Neural cell (in vitro differentiated cells): ENCODE results near the gene WDTC1. TPM values are rescaled to one million over a fixed set of nuclear protein-coding genes. Genes with fewer than 3 reads are reported as not detected.

Source experiments
- H2AFZ ChIP-seq: fragments of 200-600, 300-800 bp; sonication (generic), shearing (Covaris generic); 2 replicates; pipeline ENCODE4 v1.6.0; 2014; ENCODE audit warnings: low read depth, mild to moderate bottlenecking, antibody characterized with exemption, low read length, moderate library complexity
- H3F3A ChIP-seq: fragments of 200-600 bp; shearing (Covaris generic); 2 replicates; pipeline ENCODE4 v1.6.1; 2016; ENCODE audit warnings: mild to moderate bottlenecking, moderate library complexity, mixed read lengths, antibody characterized with exemption, low read length; ENCODE audit not compliant: insufficient read depth, poor library complexity, severe bottlenecking
- H3K27ac ChIP-seq: fragments of 200-600, 300-800 bp; sonication (generic), shearing (Covaris generic); 2 replicates; pipeline ENCODE4 v1.5.1; 2014; ENCODE audit warnings: mild to moderate bottlenecking, low read length, moderate library complexity
- H3K27me3 ChIP-seq: fragments of 300-800, 200-600 bp; sonication (generic), shearing (Covaris generic); 2 replicates; pipeline ENCODE4 v1.6.0; 2014; ENCODE audit warnings: mild to moderate bottlenecking, low read depth, low read length, moderate library complexity; ENCODE audit not compliant: insufficient read depth
- H3K36me3 ChIP-seq: fragments of 300-800, 200-600 bp; sonication (generic), shearing (Covaris generic); 2 replicates; pipeline ENCODE4 v1.5.1; 2014; ENCODE audit warnings: mild to moderate bottlenecking, antibody characterized with exemption, low read length, moderate library complexity; ENCODE audit not compliant: insufficient read depth
- H3K4me2 ChIP-seq: fragments of 300-800, 200-600 bp; sonication (generic), shearing (Covaris generic); 2 replicates; pipeline ENCODE4 v1.6.0; 2014; ENCODE audit warnings: mild to moderate bottlenecking, low read length
- H3K4me3 ChIP-seq: fragments of 300-800, 200-600 bp; sonication (generic), shearing (Covaris generic); 2 replicates; pipeline ENCODE4 v1.5.1; 2014; ENCODE audit warnings: mild to moderate bottlenecking, low read length, moderate library complexity
- H3K79me2 ChIP-seq: fragments of 200-600 bp; shearing (Covaris generic); replicated peaks from 2 replicates; pipeline ENCODE4 v1.6.0; 2014; ENCODE audit warnings: mild to moderate bottlenecking, low read length, moderate library complexity; ENCODE audit not compliant: insufficient read depth
- H3K9ac ChIP-seq: fragments of 300-800, 200-600 bp; sonication (generic), shearing (Covaris generic); 2 replicates; pipeline ENCODE4 v1.6.1; 2016; ENCODE audit warnings: mild to moderate bottlenecking, low read length, mixed read lengths
- H3K9me2 ChIP-seq: fragments of 200-600 bp; shearing (Covaris generic); 2 replicates; pipeline ENCODE4 v1.6.1; 2016; ENCODE audit warnings: mild to moderate bottlenecking, low read length, mixed read lengths; ENCODE audit not compliant: insufficient read depth
- H3K9me3 ChIP-seq: fragments of 200-600, 300-800 bp; sonication (generic), shearing (Covaris generic); 2 replicates; pipeline ENCODE4 v1.6.1; 2016; ENCODE audit warnings: mild to moderate bottlenecking, mixed run types, low read length, moderate library complexity, mixed read lengths
- H4K20me1 ChIP-seq: fragments of 200-600 bp; shearing (Covaris generic); 2 replicates; pipeline ENCODE4 v1.6.1; 2016; ENCODE audit warnings: mild to moderate bottlenecking, mixed run types; ENCODE audit not compliant: insufficient read depth
- EP300 ChIP-seq: fragments of 450-650 bp; conservative IDR thresholded peaks from 2 replicates; pipeline ENCODE4 v1.6.1; 2014; ENCODE audit warnings: antibody characterized with exemption, mild to moderate bottlenecking, moderate library complexity; ENCODE audit not compliant: poor library complexity, severe bottlenecking
- EZH2 ChIP-seq: fragments of 200-600, 300-800 bp; shearing (Covaris generic), sonication (generic); IDR thresholded peaks from 2 replicates; pipeline ENCODE4 v1.6.1; 2014; ENCODE audit warnings: antibody characterized with exemption, low read length, borderline replicate concordance, mild to moderate bottlenecking; ENCODE audit not compliant: insufficient read depth, poor library complexity, severe bottlenecking
- MXI1 ChIP-seq: fragments of 450-650 bp; conservative IDR thresholded peaks from 2 replicates; pipeline ENCODE4 v1.6.1; 2014; ENCODE audit warnings: antibody characterized with exemption, mild to moderate bottlenecking; ENCODE audit not compliant: poor library complexity, severe bottlenecking
- POLR2AphosphoS5 ChIP-seq: IDR thresholded peaks from 2 replicates; pipeline ENCODE4 v1.6.1; 2012
- RAD21 ChIP-seq: fragments of 450-650 bp; conservative IDR thresholded peaks from 2 replicates; pipeline ENCODE4 v1.6.1; 2014; ENCODE audit warnings: antibody characterized with exemption, mild to moderate bottlenecking, moderate library complexity
- REST ChIP-seq: IDR thresholded peaks from 2 replicates; pipeline ENCODE4 v1.6.1; 2012; ENCODE audit warnings: borderline replicate concordance
- SMC3 ChIP-seq: fragments of 450-650 bp; conservative IDR thresholded peaks from 2 replicates; pipeline ENCODE4 v1.6.1; 2014; ENCODE audit warnings: antibody characterized with exemption, mild to moderate bottlenecking, moderate library complexity; ENCODE audit not compliant: poor library complexity
- TAF1 ChIP-seq: IDR thresholded peaks from 2 replicates; pipeline ENCODE4 v1.6.1; 2012; ENCODE audit warnings: low read depth
- polyA plus RNA-seq: library from polyadenylated mRNA; depleted of rRNA; stranded (reverse); fragments of >200 nt; gene quantifications from 2 replicates; pipeline ENCODE4 v1.2.3, GENCODE V29; 2014
- TF ChIP-seq, protein P1 (sequence below): fragments of 450-650 bp; IDR thresholded peaks from 2 replicates; pipeline ENCODE4 v1.5.1; 2014; ENCODE audit warnings: antibody characterized with exemption, mild to moderate bottlenecking, moderate library complexity; ENCODE audit not compliant: poor library complexity, severe bottlenecking

The WDTC1 gene
- polyA plus RNA-seq, 1 donor from 2014 or later: 10.9 TPM

GRCh38 chr1:27227765-27228164 lies 6.7 kb upstream of the WDTC1 start:
- H3K4me3 ChIP-seq: no peak overlapping the region
- TF ChIP-seq POLR2AphosphoS5 (no peak), RAD21 (no peak), MXI1 (no peak), EP300 (no peak), TAF1 (no peak), REST (no peak), EZH2 (no peak), SMC3 (no peak)
- TF ChIP-seq, protein P1, sequence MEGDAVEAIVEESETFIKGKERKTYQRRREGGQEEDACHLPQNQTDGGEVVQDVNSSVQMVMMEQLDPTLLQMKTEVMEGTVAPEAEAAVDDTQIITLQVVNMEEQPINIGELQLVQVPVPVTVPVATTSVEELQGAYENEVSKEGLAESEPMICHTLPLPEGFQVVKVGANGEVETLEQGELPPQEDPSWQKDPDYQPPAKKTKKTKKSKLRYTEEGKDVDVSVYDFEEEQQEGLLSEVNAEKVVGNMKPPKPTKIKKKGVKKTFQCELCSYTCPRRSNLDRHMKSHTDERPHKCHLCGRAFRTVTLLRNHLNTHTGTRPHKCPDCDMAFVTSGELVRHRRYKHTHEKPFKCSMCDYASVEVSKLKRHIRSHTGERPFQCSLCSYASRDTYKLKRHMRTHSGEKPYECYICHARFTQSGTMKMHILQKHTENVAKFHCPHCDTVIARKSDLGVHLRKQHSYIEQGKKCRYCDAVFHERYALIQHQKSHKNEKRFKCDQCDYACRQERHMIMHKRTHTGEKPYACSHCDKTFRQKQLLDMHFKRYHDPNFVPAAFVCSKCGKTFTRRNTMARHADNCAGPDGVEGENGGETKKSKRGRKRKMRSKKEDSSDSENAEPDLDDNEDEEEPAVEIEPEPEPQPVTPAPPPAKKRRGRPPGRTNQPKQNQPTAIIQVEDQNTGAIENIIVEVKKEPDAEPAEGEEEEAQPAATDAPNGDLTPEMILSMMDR: no peak
- H3K9ac ChIP-seq: no peak overlapping the region
- no peaks in the 10 kb centered on the region for H3K36me3 ChIP-seq
- H3F3A ChIP-seq: no peaks in the 10 kb centered on the region
- no peak overlapping the region for H2AFZ ChIP-seq
- H3K9me3 ChIP-seq: no peaks in the 10 kb centered on the region
- H3K79me2 ChIP-seq: no peaks in the 10 kb centered on the region
- H3K4me2 ChIP-seq: no peak overlapping the region
- no peaks in the 10 kb centered on the region for H3K27me3 ChIP-seq
- H3K9me2 ChIP-seq: no peaks in the 10 kb centered on the region
- H3K27ac ChIP-seq: no peak overlapping the region
- H4K20me1 ChIP-seq: no peaks in the 10 kb centered on the region

- H3K79me2 ChIP-seq: peaks cover 16% of the 10 kb centered on the region
- H3K27ac ChIP-seq: no peak overlapping the region
- TF ChIP-seq EZH2: no peak
- no peak for TF ChIP-seq POLR2AphosphoS5
- no peak for TF ChIP-seq MXI1
- TF ChIP-seq, protein P1: no peak
- no peak for TF ChIP-seq REST
- TF ChIP-seq TAF1: no peak
- no peak for TF ChIP-seq EP300
- no peak overlapping the region for H3K4me2 ChIP-seq
- peak overlapping the region; percentile 80 for H2AFZ ChIP-seq
- no peaks in the 10 kb centered on the region for H3K27me3 ChIP-seq
- no peaks in the 10 kb centered on the region for H3K9me2 ChIP-seq
- no peaks in the 10 kb centered on the region for H3K36me3 ChIP-seq
- no peaks in the 10 kb centered on the region for H4K20me1 ChIP-seq
- H3K9ac ChIP-seq: peak overlapping the region; percentile 39
- H3F3A ChIP-seq: no peaks in the 10 kb centered on the region
- peak overlapping the region; percentile 69 for H3K4me3 ChIP-seq
- no peaks in the 10 kb centered on the region for H3K9me3 ChIP-seq
These were observed 774 bp upstream of the WDTC1 start for GRCh38 chr1:27233667-27234048.
